Measurements from ENCODE around the gene OSMR.

DNA sequence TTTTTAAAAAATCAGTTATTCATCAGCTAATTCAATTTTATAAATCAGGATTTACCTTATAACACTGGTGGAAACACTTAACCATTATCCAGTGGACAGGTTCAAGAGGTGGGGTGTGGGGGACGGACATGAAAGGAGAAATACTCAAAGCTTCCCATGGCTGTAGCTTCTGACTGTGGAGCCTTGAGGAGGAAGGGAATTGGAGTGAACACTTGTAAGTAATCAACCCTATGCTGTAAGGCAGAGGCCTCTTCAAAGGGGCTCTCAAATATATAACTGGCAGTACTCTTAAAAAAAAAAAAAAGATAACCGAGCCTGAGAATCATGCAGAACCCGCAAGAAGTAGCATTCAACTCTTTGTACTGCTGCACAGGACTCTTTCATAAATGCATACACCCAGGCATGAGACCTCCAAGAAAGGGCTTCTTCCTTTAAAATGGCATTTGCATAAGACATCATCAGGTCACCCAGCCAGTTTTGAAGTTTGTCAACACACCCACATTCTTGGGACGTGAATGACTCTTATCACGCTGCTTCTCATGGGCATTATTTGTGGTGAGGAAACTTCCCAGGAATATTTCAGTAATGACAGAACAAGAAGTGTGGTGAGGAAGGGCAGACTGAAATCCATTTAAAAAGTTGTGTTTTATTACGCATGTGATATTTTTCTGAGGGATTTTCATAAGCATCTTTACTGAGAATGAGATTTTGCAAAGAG, 8.1 kb downstream of the OSMR start:
- TF ChIP-seq, protein P1, sequence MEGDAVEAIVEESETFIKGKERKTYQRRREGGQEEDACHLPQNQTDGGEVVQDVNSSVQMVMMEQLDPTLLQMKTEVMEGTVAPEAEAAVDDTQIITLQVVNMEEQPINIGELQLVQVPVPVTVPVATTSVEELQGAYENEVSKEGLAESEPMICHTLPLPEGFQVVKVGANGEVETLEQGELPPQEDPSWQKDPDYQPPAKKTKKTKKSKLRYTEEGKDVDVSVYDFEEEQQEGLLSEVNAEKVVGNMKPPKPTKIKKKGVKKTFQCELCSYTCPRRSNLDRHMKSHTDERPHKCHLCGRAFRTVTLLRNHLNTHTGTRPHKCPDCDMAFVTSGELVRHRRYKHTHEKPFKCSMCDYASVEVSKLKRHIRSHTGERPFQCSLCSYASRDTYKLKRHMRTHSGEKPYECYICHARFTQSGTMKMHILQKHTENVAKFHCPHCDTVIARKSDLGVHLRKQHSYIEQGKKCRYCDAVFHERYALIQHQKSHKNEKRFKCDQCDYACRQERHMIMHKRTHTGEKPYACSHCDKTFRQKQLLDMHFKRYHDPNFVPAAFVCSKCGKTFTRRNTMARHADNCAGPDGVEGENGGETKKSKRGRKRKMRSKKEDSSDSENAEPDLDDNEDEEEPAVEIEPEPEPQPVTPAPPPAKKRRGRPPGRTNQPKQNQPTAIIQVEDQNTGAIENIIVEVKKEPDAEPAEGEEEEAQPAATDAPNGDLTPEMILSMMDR (IDR thresholded peaks at IDR 0.05): no peak
- TF ChIP-seq EP300 (IDR thresholded peaks at IDR 0.05; ENCODE audit: low read depth) (no peak), POLR2A (IDR thresholded peaks at IDR 0.05) (no peak), POLR2AphosphoS5 (IDR thresholded peaks at IDR 0.05) (no peak)

All from transverse colon (tissue), 4 donors.